AG04450 (cell line): ENCODE data around the gene DNAH10. TPM values are rescaled to one million over a fixed set of nuclear protein-coding genes. Genes with fewer than 3 reads are reported as not detected.

Experiments
- CTCF ChIA-PET: fragments of 300-600, 350-600 bp; formaldehyde crosslinking; extraction: SDS; loops from one replicate; lab custom pipeline; 2022; ENCODE audit warnings: antibody characterized with exemption, inconsistent platforms; lab: Charles Lee
- POLR2A ChIA-PET: fragments of 350-600 bp; formaldehyde crosslinking; extraction: SDS; loops from one replicate; lab custom pipeline; 2021; ENCODE audit warnings: antibody characterized with exemption, inconsistent platforms; lab: Yijun Ruan, JAX
- DNase-seq: peaks from one replicate; pipeline ENCODE4 v3.0.0-alpha.2; 2011; ENCODE audit warnings: low read depth, low spot score
- H3K27ac ChIP-seq: one replicate; pipeline ENCODE4 v1.5.1; 2012; ENCODE audit warnings: low read depth, low read length, control low read depth
- H3K27me3 ChIP-seq: one replicate; pipeline ENCODE4 v1.6.0; 2012; ENCODE audit warnings: low read length; ENCODE audit not compliant: control insufficient read depth, insufficient read depth
- H3K4me3 ChIP-seq: 2 replicates; pipeline ENCODE4 v1.5.1; 2011; ENCODE audit warnings: mild to moderate bottlenecking, low read depth, low read length, control low read depth
- H3K9me3 ChIP-seq: 2 replicates; pipeline ENCODE4 v1.5.1; 2012; ENCODE audit warnings: low read length; ENCODE audit not compliant: control insufficient read depth, insufficient read depth
- polyA plus RNA-seq: library from polyadenylated mRNA; depleted of rRNA; stranded (reverse); fragments of >200 nt; gene quantifications from 2 replicates; pipeline ENCODE4 v1.2.3, GENCODE V29; 2011
- TF ChIP-seq, protein P1 (sequence below): IDR thresholded peaks from 2 replicates; pipeline ENCODE4 v1.5.1; 2011; ENCODE audit warnings: low read depth, low read length, control low read depth, inconsistent platforms

Gene DNAH10
- polyA plus RNA-seq, 1 experiment: 9.1 TPM

- ChIA-PET CTCF (interaction anchor here (2.2 kb wide), 1 partner anchor 59 kb away, joined by 13 read pairs; no protein-coding TSS in a partner anchor), POLR2A (no interaction called here)
- DNase-seq: no peak
Measured at GRCh38 chr12:123963821-123964220, 201.7 kb downstream of the DNAH10 start.

GRCh38 chr12:123965382-123965781, 203.3 kb downstream of the DNAH10 start:
- Histone ChIP-seq H3K4me3 (no peak overlapping the region), H3K27me3 (no peaks in the 10 kb centered on the region), H3K9me3 (no peaks in the 10 kb centered on the region), H3K27ac (no peak overlapping the region)
- POLR2A ChIA-PET: interaction anchor here (0.5 kb wide), 1 partner anchor 208 kb away, joined by 8 read pairs; no protein-coding TSS in a partner anchor
- DNase-seq: no peak
- TF ChIP-seq, protein P1, sequence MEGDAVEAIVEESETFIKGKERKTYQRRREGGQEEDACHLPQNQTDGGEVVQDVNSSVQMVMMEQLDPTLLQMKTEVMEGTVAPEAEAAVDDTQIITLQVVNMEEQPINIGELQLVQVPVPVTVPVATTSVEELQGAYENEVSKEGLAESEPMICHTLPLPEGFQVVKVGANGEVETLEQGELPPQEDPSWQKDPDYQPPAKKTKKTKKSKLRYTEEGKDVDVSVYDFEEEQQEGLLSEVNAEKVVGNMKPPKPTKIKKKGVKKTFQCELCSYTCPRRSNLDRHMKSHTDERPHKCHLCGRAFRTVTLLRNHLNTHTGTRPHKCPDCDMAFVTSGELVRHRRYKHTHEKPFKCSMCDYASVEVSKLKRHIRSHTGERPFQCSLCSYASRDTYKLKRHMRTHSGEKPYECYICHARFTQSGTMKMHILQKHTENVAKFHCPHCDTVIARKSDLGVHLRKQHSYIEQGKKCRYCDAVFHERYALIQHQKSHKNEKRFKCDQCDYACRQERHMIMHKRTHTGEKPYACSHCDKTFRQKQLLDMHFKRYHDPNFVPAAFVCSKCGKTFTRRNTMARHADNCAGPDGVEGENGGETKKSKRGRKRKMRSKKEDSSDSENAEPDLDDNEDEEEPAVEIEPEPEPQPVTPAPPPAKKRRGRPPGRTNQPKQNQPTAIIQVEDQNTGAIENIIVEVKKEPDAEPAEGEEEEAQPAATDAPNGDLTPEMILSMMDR: no peak
- CTCF ChIA-PET: interaction anchor here (1.2 to 2.2 kb wide), 2 partner anchors 12 to 61 kb away, joined by 4 to 13 read pairs; no protein-coding TSS in a partner anchor

More at GRCh38 chr12:123963821-123964220, 201.7 kb downstream of the DNAH10 start:
- TF ChIP-seq, protein P1: no peak
- Histone ChIP-seq H3K9me3 (no peaks in the 10 kb centered on the region), H3K27ac (no peak overlapping the region), H3K27me3 (no peaks in the 10 kb centered on the region), H3K4me3 (no peak overlapping the region)

- ChIA-PET CTCF (interaction anchor here (0.6 to 1.1 kb wide), 3 partner anchors 11 to 72 kb away, joined by 3 to 4 read pairs (median 4); no protein-coding TSS in a partner anchor), POLR2A (no interaction called here)
- DNase-seq: no peak
- TF ChIP-seq, protein P1: no peak
- H3K9me3 ChIP-seq: no peaks in the 10 kb centered on the region
- H3K27me3 ChIP-seq: no peaks in the 10 kb centered on the region
- no peak overlapping the region for H3K27ac ChIP-seq
- no peak overlapping the region for H3K4me3 ChIP-seq
Measured at GRCh38 chr12:123966596-123966995, 204.5 kb downstream of the DNAH10 start.

DNA sequence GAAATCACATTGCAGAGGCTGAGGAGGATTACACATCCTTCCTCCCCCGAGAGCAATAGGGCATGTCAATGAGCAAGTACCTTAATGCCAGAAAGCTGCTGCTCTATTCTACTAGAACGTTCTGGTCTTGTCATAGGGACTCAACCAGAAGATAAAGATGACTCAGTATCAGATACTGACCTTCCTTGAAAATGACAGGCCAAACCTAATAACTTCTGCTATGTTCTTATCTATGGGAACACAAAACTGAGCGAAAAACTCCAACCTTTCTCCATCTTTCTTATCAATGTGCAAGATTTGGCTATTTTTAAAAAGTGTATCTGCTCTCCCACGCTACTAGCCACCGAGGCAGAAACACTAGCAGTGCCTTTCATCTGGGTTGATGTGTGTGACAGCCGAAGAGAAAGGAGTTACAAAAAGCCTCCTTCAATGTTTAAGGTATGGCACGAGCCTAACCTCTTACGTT, 205.1 kb downstream of the DNAH10 start:
- DNase-seq: no peak
- CTCF ChIA-PET: no interaction called here
- TF ChIP-seq, protein P1: no peak
- H3K27me3 ChIP-seq: no peaks in the 10 kb centered on the region
- no peak overlapping the region for H3K27ac ChIP-seq
- H3K4me3 ChIP-seq: no peak overlapping the region
- POLR2A ChIA-PET: no interaction called here
- H3K9me3 ChIP-seq: no peaks in the 10 kb centered on the region

DNA sequence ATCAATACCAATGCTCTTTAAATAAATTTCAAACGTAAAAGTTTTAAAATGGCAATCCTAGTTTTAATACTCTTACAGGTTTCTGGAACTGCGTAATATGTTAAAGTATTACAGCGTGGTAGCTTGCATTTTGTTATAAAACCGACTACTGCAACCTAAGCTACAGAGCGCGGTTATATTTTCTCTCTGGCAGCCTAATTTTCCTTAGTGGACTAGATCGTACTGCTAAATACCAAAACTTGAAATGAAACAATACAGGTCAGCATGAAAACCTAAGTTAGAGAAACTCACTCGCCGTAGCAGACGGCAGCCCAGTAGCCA, 209.3 kb downstream of the DNAH10 start:
- Histone ChIP-seq H3K9me3 (no peaks in the 10 kb centered on the region; the same call in 1 of the 2 replicates), H3K27me3 (no peaks in the 10 kb centered on the region), H3K4me3 (peak overlapping the region; percentile 66), H3K27ac (peak overlapping the region; percentile 67)
- ChIA-PET CTCF (interaction anchor here (0.6 to 1.9 kb wide), 4 partner anchors 11 to 76 kb away, joined by 3 to 6 read pairs (median 4); no protein-coding TSS in a partner anchor), POLR2A (no interaction called here)
- TF ChIP-seq, protein P1: no peak
- DNase-seq: no peak
